Activated naive CD4-positive, alpha-beta T cell treated with anti-CD3 and anti-CD28 coated beads, Interleukin-2, amount 50 U/mL, for 72 hours (primary cell): ENCODE data around the gene INAVA. TPM values are rescaled to one million over a fixed set of nuclear protein-coding genes. Genes with fewer than 3 reads are reported as not detected.

Experiments
- ATAC-seq, 2 donors: fragments of 150-1000 bp; cut with Tn5 transposase; 2 replicates each; pipeline ENCODE4 v1.10.0; 2021; ENCODE audit warnings: mild to moderate bottlenecking in 2 of 2, moderate library complexity in 2 of 2
- DNase-seq, 2 donors: peaks; one replicate each; pipeline ENCODE4 v3.0.0; 2021 to 2022; ENCODE audit warnings: low spot score in 2 of 2
- H3K27ac Mint-ChIP-seq, 2 donors: one replicate each; pipeline ENCODE4 v1.8.0; 2022; ENCODE audit warnings: mild to moderate bottlenecking in 2 of 2, mixed read lengths in 2 of 2
- H3K36me3 Mint-ChIP-seq, 2 donors: one replicate each; pipeline ENCODE4 v1.8.0; 2022; ENCODE audit warnings: mixed read lengths in 2 of 2
- H3K9me3 Mint-ChIP-seq, 2 donors: one replicate each; pipeline ENCODE4 v1.8.0; 2022; ENCODE audit warnings: mixed read lengths in 2 of 2
- total RNA-seq, 2 donors: library from RNA; stranded (reverse); gene quantifications; one replicate each; pipeline ENCODE4 v1.2.3, GENCODE V29; 2022

INAVA gene
- total RNA-seq, 2 donors from 2014 or later = 0.09 to 0.88 TPM

- no peaks in the 10 kb centered on the region for H3K9me3 Mint-ChIP-seq
- no peak for DNase-seq
- ATAC-seq = no peak
- no peak within 1 kb of the TSS for H3K27ac Mint-ChIP-seq
- peaks cover 0 to 11% of the 10 kb centered on the region in 2 donors for H3K36me3 Mint-ChIP-seq
These were observed 22.1 kb upstream of the INAVA start, which contains the start of gene GPR25 for GRCh38 chr1:200872446-200873115. TSS of gene GPR25 (plus strand) at chr1:200872981. CDS start at chr1:200873038, 57 bp downstream.

- Mint-ChIP-seq H3K27ac (no peak overlapping the region), H3K36me3 (peaks cover 0 to 11% of the 10 kb centered on the region in 2 donors), H3K9me3 (no peaks in the 10 kb centered on the region)
- DNase-seq = no peak
- no peak for ATAC-seq
These were observed 21.5 kb upstream of the INAVA start for GRCh38 chr1:200873116-200873670.

GRCh38 chr1:200873671-200874397 is 20.9 kb upstream of the INAVA start:
- no peaks in the 10 kb centered on the region for H3K9me3 Mint-ChIP-seq
- no peak for ATAC-seq
- no peak overlapping the region for H3K27ac Mint-ChIP-seq
- no peak for DNase-seq
- peaks cover 0 to 11% of the 10 kb centered on the region in 2 donors for H3K36me3 Mint-ChIP-seq

GRCh38 chr1:200874694-200875093 is 20.0 kb upstream of the INAVA start:
- no peak overlapping the region for H3K27ac Mint-ChIP-seq

GRCh38 chr1:200875416-200875815 is 19.3 kb upstream of the INAVA start:
- no peak for DNase-seq
- ATAC-seq = no peak
- peaks cover 0 to 11% of the 10 kb centered on the region in 2 donors for H3K36me3 Mint-ChIP-seq
- no peaks in the 10 kb centered on the region for H3K9me3 Mint-ChIP-seq
- no peak overlapping the region for H3K27ac Mint-ChIP-seq

More at GRCh38 chr1:200874694-200875093, 20.0 kb upstream of the INAVA start:
- ATAC-seq = peak in 1 of 2 donors; percentile 39
- DNase-seq = no peak
- Mint-ChIP-seq H3K9me3 (no peaks in the 10 kb centered on the region), H3K36me3 (peaks cover 0 to 11% of the 10 kb centered on the region in 2 donors)

- Mint-ChIP-seq H3K9me3 (no peaks in the 10 kb centered on the region), H3K27ac (no peak overlapping the region)
- DNase-seq = no peak
These were observed 17.7 kb upstream of the INAVA start for GRCh38 chr1:200877010-200877409.

GRCh38 chr1:200877839-200878551 is 16.7 kb upstream of the INAVA start:
- peak; percentile 58 to 80 for DNase-seq
- Mint-ChIP-seq H3K27ac (peak overlapping the region in 1 of 2 donors; percentile 27), H3K9me3 (no peaks in the 10 kb centered on the region), H3K36me3 (peaks cover 0 to 11% of the 10 kb centered on the region in 2 donors)
- peak; percentile 78 to 86 for ATAC-seq

More at GRCh38 chr1:200877010-200877409, 17.7 kb upstream of the INAVA start:
- ATAC-seq = no peak
- peaks cover 0 to 11% of the 10 kb centered on the region in 2 donors for H3K36me3 Mint-ChIP-seq

- DNase-seq = peak in 1 of 2 donors; percentile 73
These were observed 14.5 kb upstream of the INAVA start for GRCh38 chr1:200880212-200880611.

GRCh38 chr1:200883118-200883517 is 11.6 kb upstream of the INAVA start:
- Mint-ChIP-seq H3K9me3 (no peaks in the 10 kb centered on the region), H3K36me3 (no peaks in the 10 kb centered on the region), H3K27ac (no peak overlapping the region)
- ATAC-seq (no peak), DNase-seq (no peak)

More at GRCh38 chr1:200880212-200880611, 14.5 kb upstream of the INAVA start:
- H3K36me3 Mint-ChIP-seq = no peaks in the 10 kb centered on the region
- H3K27ac Mint-ChIP-seq = no peak overlapping the region
- peak; percentile 78 to 87 for ATAC-seq
- no peaks in the 10 kb centered on the region for H3K9me3 Mint-ChIP-seq

- Mint-ChIP-seq H3K27ac (no peak overlapping the region), H3K36me3 (peaks cover 0 to 4% of the 10 kb centered on the region in 2 donors), H3K9me3 (no peaks in the 10 kb centered on the region)
- DNase-seq = peak in 1 of 2 donors; percentile 25
- no peak for ATAC-seq
These were observed 8.9 kb upstream of the INAVA start for GRCh38 chr1:200885623-200886402.

- DNase-seq (no peak), ATAC-seq (no peak)
- Mint-ChIP-seq H3K36me3 (peaks cover 0 to 4% of the 10 kb centered on the region in 2 donors), H3K27ac (no peak overlapping the region), H3K9me3 (no peaks in the 10 kb centered on the region)
These were observed 8.1 kb upstream of the INAVA start for GRCh38 chr1:200886594-200886993.

- no peak overlapping the region for H3K27ac Mint-ChIP-seq
- ATAC-seq (no peak), DNase-seq (peak in 1 of 2 donors; percentile 31)
- no peaks in the 10 kb centered on the region for H3K9me3 Mint-ChIP-seq
- H3K36me3 Mint-ChIP-seq = peaks cover 0 to 4% of the 10 kb centered on the region in 2 donors
These were observed 7.7 kb upstream of the INAVA start for GRCh38 chr1:200887036-200887435.

- ATAC-seq (no peak), DNase-seq (peak in 1 of 2 donors; percentile 41)
- Mint-ChIP-seq H3K9me3 (no peaks in the 10 kb centered on the region), H3K27ac (peak overlapping the region in 1 of 2 donors; percentile 87), H3K36me3 (peaks cover 0 to 4% of the 10 kb centered on the region in 2 donors)
These were observed 6.8 kb upstream of the INAVA start for GRCh38 chr1:200887772-200888348.

- ATAC-seq = peak; percentile 83 to 95
- DNase-seq = peak; percentile 67 to 82
- no peaks in the 10 kb centered on the region for H3K9me3 Mint-ChIP-seq
- peaks cover 0 to 4% of the 10 kb centered on the region in 2 donors for H3K36me3 Mint-ChIP-seq
- H3K27ac Mint-ChIP-seq = peak overlapping the region in 1 of 2 donors; percentile 0
These were observed 6.3 kb upstream of the INAVA start for GRCh38 chr1:200888349-200888838.

GRCh38 chr1:200889571-200889970 is 5.1 kb upstream of the INAVA start:
- DNase-seq (peak in 1 of 2 donors; percentile 51), ATAC-seq (peak; percentile 70 to 90)
- Mint-ChIP-seq H3K36me3 (peaks cover 0 to 4% of the 10 kb centered on the region in 2 donors), H3K27ac (peak overlapping the region in 1 of 2 donors; percentile 0), H3K9me3 (no peaks in the 10 kb centered on the region)
